Stimulated activated effector memory CD8-positive, alpha-beta T cell treated with anti-CD3 and anti-CD28 coated beads, Interleukin-12 subunit alpha, Interleukin-12 subunit beta, amount 100 ng/mL, for 72 hours (primary cell): ENCODE data around the gene AGMAT.
"Not testable (repeated sequence)": the region's sequence is repeated elsewhere in the genome, so short reads cannot be mapped to it uniquely, and the experiment has no call there.

Experiments used
- ATAC-seq: fragments of 150-1000 bp; cut with Tn5 transposase; 2 replicates; pipeline ENCODE4 v1.10.0; 2021
- DNase-seq, 2 donors: peaks; one replicate each; pipeline ENCODE4 v3.0.0; 2021 to 2022; ENCODE audit warnings: low spot score in 2 of 2
- H3K27ac Mint-ChIP-seq: one replicate; pipeline ENCODE4 v1.8.0; 2022; ENCODE audit warnings: mild to moderate bottlenecking, mixed read lengths
- H3K36me3 Mint-ChIP-seq: one replicate; pipeline ENCODE4 v1.8.0; 2022; ENCODE audit warnings: mild to moderate bottlenecking, mixed read lengths
- H3K4me1 Mint-ChIP-seq: one replicate; pipeline ENCODE4 v1.8.0; 2022; ENCODE audit warnings: mixed read lengths
- H3K4me3 Mint-ChIP-seq: one replicate; pipeline ENCODE4 v1.8.0; 2022; ENCODE audit warnings: mild to moderate bottlenecking, mixed read lengths
- H3K9me3 Mint-ChIP-seq: one replicate; pipeline ENCODE4 v1.8.0; 2022; ENCODE audit warnings: mixed read lengths

AGMAT gene

DNA sequence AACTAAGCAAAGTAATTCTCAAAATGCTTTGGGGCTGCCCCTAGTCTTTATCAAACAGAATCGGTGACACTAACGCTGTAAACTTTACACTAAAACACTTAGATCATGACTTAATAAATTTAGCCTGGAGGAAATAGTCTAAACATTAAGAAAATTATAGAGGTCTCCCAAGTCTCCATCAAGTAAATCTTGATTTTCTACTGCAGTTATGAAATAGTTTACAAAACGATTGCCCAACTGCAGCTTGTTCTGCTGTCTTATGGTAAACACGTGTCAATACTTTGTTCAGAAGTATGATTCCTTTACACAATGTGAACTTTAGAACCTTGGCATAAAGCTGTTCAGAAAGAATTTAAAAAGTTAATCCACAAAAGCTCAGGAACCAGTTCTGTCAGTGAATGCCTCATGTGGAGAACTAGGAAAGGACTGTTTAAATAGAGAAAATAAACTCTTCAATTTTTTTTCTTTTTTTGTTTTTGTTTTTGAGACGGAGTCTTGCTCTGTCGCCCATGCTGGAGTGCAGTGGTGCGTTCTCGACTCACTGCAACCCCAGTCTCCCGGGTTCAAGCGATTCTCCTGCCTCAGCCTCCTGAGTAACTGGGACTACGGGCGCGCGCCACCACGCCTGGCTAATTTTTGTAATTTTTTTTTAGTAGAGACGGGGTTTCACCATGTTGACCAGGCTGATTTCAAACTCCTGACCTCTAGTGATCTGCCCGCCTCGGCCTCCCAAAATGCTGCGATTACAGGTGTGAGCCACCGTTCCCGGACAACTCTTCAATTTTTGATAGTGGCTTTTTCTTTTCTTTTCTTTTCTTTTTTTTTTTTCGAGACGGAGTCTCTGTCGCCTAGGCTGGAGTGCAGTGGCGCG is 34.0 kb upstream of the AGMAT start:
- DNase-seq (no peak), ATAC-seq (no peak)
- Mint-ChIP-seq H3K9me3 (no peaks in the 10 kb centered on the region), H3K4me3 (peak overlapping the region; percentile 75), H3K36me3 (peaks cover 27% of the 10 kb centered on the region), H3K27ac (peak overlapping the region; percentile 86), H3K4me1 (peaks cover 43% of the 10 kb centered on the region)

DNA sequence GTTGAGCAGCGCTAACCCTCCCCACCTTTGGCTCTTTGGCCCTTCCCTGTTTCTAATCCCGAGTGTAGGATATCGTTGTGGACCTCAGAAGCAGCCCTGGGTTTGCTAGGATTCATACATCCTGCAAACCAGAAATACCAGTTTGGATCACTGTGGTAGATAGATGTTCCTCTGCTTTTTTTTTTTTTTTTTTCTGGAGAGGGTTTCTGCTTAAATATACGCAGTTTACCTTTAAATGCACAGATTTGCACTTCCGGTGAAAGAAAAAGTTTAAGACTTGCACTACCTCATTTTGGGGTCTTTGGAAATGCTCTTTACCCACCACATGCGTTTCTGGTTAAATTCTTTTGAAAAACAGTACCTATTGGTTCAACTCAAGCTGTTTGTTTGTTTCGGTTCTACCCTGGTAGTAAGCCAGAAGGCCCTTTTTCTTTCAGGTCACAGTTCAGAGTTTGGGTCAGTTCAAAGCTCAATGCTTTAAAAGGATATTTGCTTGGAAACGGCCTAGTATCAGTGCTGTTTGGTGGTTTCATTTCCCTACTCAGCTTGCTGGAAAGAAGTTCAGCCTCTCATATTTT is 33.3 kb upstream of the AGMAT start:
- Mint-ChIP-seq H3K9me3 (no peaks in the 10 kb centered on the region), H3K27ac (peak overlapping the region; percentile 86), H3K4me3 (peak overlapping the region; percentile 75), H3K4me1 (peaks cover 42% of the 10 kb centered on the region), H3K36me3 (peaks cover 25% of the 10 kb centered on the region)
- DNase-seq: peak in 1 of 2 donors; percentile 51
- ATAC-seq: no peak

DNA sequence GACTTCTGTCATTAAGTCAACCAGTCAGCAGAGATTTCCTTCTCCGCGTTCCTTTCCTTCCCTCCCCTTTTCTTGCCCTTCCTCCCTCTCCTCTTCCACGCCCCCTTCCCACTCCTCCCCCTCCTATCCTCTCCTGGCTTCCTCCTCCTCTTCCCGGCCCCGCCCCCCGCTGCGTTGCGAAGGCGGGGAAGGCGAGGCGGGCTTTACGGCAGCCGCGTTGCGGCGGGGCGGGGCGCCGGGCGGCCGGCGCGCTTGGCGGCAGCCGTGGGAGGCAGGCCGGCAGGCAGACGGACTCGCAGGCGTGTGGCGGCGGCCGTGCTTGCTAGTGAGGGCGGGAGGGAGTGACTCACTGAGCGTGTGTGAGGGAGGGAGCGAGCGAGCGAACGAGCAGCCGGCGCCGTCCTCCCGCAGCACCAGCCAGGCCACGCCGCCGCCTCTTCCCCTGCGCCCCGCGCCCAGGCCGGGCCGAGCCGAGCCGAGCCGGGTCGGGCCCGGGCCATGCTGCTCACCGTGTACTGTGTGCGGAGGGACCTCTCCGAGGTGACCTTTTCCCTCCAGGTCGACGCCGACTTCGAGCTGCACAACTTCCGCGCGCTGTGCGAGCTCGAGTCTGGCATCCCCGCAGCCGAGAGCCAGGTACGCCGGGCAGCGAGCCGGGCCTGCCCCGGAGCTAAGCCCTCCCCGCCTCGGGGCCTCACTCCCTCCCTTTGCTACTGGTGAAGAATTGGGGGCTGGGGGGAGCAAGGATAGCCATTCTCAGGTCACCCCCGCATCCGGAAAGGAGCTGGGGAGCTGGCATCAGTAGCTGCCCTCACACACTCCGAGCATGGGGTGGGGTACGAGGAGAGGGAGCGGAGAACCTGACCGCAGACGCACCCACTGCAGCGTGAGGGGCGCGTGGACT is 32.6 kb upstream of the AGMAT start, which contains the start of gene DDI2:
DDI2 (plus strand) TSS at position 286 of the 904 bp plus-strand sequence; CDS start at position 499, 213 bp downstream.
- H3K4me3 Mint-ChIP-seq: peak within 1 kb of the TSS; percentile 75
- H3K27ac Mint-ChIP-seq: peak within 1 kb of the TSS; percentile 86
- peak; percentile 96 for ATAC-seq
- H3K36me3 Mint-ChIP-seq: peaks cover 24% of the 10 kb centered on the region
- peak; percentile 92 to 95 for DNase-seq
- peaks cover 34% of the 10 kb centered on the region for H3K4me1 Mint-ChIP-seq
- H3K9me3 Mint-ChIP-seq: no peaks in the 10 kb centered on the region

DNA sequence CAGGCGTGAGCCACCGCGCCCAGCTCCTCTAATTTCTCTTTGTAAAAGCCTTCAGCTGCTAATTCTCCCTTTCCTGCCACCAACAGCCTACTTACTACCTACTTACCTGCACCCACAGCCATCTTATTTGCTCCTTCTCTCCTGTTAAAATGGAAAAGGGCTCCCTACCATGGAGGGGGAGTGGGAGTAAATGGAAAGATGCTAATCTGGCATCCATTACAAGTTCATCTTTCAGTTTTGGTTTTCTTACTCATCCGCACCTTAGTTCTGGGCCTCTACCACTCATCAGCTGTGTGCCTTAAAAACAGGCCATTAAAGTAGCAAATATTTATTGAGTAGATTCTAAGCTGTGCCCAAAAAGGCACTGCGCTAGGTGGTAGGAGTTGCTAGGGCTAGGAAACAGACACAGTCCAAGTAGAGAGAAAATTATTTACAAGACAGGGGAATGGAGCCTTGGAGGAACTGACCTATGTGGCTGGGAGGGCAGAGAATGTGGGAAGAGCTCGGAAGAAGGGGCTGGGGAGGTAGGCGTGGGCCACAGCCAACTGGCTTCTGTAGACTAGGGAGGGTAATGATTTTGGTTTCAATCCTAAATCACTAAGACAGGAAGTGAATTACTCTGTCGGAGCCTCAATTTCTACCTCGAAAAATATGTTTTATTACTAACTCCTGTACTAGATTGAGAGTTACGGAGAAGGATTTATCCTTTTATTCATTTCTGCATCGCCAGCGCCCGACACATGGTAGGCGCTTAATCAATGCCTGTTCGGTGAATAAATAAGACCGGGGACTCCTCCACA is 31.7 kb upstream of the AGMAT start:
- no peaks in the 10 kb centered on the region for H3K9me3 Mint-ChIP-seq
- DNase-seq: peak in 1 of 2 donors; percentile 55

DNA sequence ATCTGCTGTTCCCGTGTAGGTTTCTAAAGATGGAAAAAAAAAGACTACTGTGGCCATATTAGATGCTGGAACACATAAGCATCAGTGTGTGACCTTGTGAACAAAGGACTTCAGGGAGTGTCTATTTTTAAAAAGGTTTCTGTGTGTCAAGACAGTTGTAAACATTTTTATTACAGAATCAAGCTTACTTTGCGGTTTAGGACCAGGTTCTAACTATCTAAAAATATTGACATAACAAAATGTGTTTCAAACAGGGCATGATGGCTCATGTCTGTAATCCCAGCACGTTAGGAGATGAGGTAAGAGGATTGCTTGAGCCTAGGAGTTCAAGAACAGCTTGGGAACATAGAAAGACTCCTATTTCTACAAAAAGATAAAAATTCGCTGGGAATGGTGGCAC is 25.3 kb upstream of the AGMAT start:
- H3K4me1 Mint-ChIP-seq: no peaks in the 10 kb centered on the region
- no peaks in the 10 kb centered on the region for H3K9me3 Mint-ChIP-seq
- DNase-seq (no peak), ATAC-seq (no peak)
- H3K4me3 Mint-ChIP-seq: no peak overlapping the region
- no peak overlapping the region for H3K27ac Mint-ChIP-seq
- H3K36me3 Mint-ChIP-seq: no peaks in the 10 kb centered on the region

More for the DNA sequence above, 31.7 kb upstream of the AGMAT start:
- H3K4me1 Mint-ChIP-seq: peaks cover 31% of the 10 kb centered on the region
- H3K36me3 Mint-ChIP-seq: peaks cover 18% of the 10 kb centered on the region
- peak; percentile 44 for ATAC-seq
- H3K27ac Mint-ChIP-seq: peak overlapping the region; percentile 86
- peak overlapping the region; percentile 75 for H3K4me3 Mint-ChIP-seq

DNA sequence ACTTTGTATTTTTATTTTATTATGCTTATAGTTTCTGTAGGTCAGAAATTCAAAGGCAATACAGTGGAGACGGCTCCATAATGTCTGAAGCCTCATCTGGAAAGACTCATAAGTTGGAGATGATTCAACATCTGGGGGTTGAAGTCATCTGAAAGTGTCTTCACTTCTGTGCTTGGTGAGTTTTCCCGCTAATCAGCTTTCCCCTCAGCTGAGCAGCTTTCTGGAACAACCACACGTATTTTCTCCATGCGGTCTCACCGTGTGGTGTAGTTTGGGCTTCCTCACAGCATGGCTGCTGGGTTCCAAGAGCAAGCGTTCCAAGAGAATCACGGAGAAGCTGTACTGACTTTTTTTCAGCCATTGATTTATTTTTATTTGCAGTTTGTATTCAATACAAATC is 24.8 kb upstream of the AGMAT start:
- H3K9me3 Mint-ChIP-seq: no peaks in the 10 kb centered on the region
- H3K4me1 Mint-ChIP-seq: no peaks in the 10 kb centered on the region
- DNase-seq (no peak), ATAC-seq (no peak)
- H3K4me3 Mint-ChIP-seq: no peak overlapping the region
- H3K27ac Mint-ChIP-seq: no peak overlapping the region
- no peaks in the 10 kb centered on the region for H3K36me3 Mint-ChIP-seq

DNA sequence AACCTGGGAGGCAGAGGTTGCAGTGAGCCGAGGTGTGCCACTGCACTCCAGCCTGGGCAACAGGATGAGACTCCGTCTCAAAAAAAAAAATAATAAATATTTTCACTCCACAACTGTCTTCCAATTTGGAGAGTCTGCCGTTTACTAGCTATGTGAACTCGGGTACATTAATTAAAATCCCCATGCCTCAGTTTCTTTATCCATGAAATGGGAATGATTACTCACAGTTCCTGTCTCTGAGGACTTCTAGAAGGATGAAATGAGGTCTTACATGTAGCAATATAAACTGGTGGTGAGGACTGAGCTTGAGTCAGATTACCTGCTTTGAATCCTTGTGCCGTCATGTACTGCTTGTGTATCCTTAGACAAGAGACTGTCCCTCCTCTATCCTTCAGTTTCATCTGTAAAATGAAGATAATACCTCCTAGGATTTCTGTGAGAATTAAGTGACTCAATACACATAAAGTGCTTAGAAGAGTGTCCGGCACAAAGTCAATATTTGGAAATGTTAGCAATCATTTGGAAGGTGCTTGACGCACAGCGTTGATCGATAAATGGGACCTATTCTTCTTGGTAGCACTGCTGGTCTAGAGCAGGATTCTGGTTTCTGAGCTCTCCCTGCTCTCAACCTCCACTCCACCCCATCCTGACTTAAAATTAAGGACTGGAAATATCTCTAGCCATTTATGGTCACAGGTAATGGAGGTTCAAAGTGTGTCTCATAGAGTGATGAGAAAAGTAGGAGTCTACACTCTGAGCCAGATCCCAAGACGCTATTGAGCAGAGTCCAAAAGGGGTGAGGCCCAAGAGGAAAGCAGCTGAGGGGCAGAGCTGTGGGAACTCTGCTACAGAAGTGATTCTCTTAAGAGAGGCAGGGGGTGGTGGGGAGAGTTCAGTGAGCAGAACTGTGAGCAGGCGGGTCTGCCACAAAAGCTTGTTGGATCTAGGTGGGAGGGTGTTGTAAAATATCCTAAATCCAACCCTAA is 20.8 kb upstream of the AGMAT start:
- ATAC-seq (no peak), DNase-seq (no peak)
- Mint-ChIP-seq H3K4me3 (no peak overlapping the region), H3K36me3 (peaks cover 6% of the 10 kb centered on the region), H3K9me3 (no peaks in the 10 kb centered on the region), H3K27ac (no peak overlapping the region), H3K4me1 (peaks cover 5% of the 10 kb centered on the region)

DNA sequence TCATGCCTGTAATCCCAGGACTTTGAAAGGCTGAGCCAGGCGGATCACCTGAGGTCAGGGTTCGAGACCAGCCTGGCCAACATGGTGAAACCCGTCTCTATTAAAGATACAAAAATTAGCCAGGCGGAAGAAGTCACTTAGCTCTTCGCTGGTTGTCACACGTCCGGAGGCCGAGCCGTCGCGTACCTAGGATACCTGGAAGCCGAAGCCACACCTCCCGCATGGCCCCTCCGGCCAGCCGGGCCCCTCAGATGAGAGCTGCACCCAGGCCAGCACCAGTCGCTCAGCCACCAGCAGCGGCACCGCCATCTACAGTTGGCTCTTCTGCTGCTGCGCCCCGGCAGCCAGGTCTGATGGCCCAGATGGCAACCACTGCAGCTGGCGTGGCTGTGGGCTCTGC is 19.5 kb upstream of the AGMAT start:
- ATAC-seq, H3K9me3 Mint-ChIP-seq, H3K36me3 Mint-ChIP-seq, H3K4me1 Mint-ChIP-seq, H3K27ac Mint-ChIP-seq, DNase-seq: not testable (repeated sequence)
- H3K4me3 Mint-ChIP-seq: peak overlapping the region; percentile 71

DNA sequence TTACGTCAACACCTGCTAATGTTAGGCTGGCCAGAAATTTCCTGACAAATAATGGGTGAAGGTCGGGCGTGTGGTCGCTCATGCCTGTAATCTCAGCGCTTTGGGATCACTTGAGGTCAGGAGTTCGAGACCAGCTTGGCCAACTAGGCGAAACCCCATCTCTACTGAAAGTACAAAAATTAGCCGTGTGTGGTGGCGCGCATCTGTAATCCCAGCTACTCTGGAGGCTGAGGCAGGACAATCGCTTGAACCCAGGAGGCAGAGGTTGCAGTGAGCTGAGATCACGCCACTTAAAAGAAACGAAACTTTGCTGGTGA is 19.1 kb upstream of the AGMAT start:
- not testable (repeated sequence) for H3K27ac Mint-ChIP-seq, ATAC-seq, H3K4me1 Mint-ChIP-seq, H3K36me3 Mint-ChIP-seq, H3K9me3 Mint-ChIP-seq, DNase-seq
- H3K4me3 Mint-ChIP-seq: peak overlapping the region; percentile 71

DNA sequence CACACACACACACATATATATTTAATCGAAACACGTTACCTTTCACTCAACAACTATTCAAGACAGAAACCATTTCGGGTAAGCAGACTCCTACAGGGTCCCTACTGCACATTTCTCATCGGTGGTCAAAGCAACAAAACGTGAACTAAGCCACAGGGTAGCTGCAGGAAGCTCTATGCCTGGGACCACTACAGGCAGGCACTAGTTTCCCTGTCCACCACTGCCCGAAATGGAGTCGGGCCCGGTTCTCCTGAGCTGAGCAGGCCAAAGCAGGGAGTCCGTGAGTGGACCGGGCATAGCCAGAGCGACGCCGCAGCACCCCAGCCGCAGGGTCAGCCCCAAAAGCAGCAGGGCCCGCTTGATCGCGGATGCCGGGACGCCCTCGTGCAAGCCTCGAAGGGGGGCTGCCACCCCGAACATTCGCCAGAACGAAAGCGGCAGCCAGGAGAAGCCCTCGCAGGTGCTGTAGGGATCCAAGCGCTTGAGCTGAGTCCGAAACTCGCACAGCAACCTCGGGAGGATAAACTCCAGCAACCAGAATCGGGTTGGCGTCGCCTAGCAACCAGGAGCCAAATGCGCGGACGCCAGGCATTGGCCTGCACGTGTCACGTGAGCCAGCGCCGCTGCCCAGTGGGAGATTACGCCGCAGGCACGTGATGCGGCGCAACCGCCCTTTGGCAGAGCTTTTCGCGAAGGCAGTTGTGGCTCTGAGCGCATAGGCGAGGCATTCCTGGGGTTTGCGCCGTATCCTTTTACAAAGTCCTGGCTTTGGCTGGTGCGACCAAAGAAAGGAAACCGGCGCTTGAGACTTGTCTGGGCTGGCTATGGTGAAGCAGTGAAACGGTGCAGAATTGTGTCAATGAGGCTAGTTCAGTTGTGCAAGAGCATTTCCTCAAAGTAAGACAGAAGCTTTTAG is 18.5 kb upstream of the AGMAT start:
- peaks cover 6% of the 10 kb centered on the region for H3K36me3 Mint-ChIP-seq
- peak overlapping the region; percentile 71 for H3K4me3 Mint-ChIP-seq
- ATAC-seq (peak; percentile 98), DNase-seq (peak; percentile 70 to 89)
- H3K27ac Mint-ChIP-seq: peak overlapping the region; percentile 29
- no peaks in the 10 kb centered on the region for H3K9me3 Mint-ChIP-seq
- H3K4me1 Mint-ChIP-seq: peaks cover 5% of the 10 kb centered on the region

DNA sequence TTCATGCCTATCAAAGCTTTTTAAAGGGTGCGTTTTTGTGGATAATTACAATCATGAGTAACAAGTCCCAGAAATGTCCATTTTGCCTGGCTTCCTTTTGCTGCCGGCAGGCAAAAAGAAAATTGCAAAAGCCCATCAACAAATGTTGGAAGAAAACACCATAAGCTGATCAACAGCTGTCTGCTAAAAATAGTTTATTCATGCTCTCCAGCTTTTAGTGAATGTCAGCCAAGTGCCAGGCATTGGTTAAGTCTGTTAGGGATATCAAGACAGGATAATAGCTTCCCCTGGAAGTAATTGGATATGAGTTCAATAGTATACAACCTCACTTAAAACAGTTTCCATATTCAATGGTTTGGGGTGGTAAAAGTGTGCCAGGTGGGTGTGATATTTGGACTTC is 13.6 kb upstream of the AGMAT start:
- peaks cover 3% of the 10 kb centered on the region for H3K36me3 Mint-ChIP-seq
- no peak overlapping the region for H3K4me3 Mint-ChIP-seq
- peaks cover 5% of the 10 kb centered on the region for H3K4me1 Mint-ChIP-seq
- ATAC-seq (no peak), DNase-seq (no peak)
- H3K9me3 Mint-ChIP-seq: no peaks in the 10 kb centered on the region
- H3K27ac Mint-ChIP-seq: no peak overlapping the region

DNA sequence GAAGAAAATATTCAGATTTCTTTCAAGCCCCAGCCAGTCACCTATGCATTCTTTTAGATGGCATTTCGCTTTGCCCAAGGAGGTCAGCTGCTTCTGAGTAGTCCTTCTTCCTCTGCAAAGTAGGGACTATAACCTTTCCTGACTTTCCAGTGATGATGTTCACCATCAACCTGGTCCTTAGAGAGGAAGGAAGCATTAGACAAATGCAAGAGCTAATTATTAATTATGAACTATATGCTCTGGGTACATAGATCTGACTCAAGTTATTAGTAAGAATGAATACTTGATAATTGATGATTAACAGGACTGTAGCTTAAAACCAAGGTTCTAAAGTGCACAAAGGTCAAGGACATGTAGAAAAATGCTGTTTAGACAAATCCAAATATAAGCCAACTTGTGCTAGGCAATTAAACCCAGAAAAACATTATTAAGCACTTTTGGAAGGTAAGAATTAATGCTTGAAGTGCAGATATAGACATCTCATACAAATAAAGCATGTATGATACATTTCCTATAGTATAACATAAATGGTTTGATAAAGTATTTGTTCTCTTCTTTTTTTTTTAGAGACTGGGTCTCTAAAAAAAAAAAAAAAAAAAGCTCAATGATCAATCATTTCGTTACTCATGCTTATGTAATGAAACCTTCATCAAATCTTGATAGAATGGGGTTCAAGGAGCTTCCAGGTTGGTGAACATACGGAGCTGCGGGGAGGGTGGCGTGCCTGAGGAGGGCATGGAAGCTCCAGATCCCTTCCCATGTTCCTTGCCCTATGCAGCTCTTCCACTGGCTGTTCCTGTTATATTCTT is 11.2 kb upstream of the AGMAT start:
- no peak overlapping the region for H3K4me3 Mint-ChIP-seq
- no peaks in the 10 kb centered on the region for H3K9me3 Mint-ChIP-seq
- DNase-seq (no peak), ATAC-seq (no peak)
- H3K4me1 Mint-ChIP-seq: no peaks in the 10 kb centered on the region
- no peak overlapping the region for H3K27ac Mint-ChIP-seq
- H3K36me3 Mint-ChIP-seq: no peaks in the 10 kb centered on the region
